Gastroesophageal sphincter (tissue), 4 donors: ENCODE measurements around the gene FBXO39. TPM values are rescaled to one million over a fixed set of nuclear protein-coding genes. Genes with fewer than 3 reads are reported as not detected.

Experiments used
- ATAC-seq: fragments of 150-250 bp; one replicate; pipeline ENCODE4 v1.9.1; 2016; ENCODE audit warnings: mild to moderate bottlenecking, moderate library complexity
- H3K27ac ChIP-seq, 4 donors: fragments of 200-600 bp; sonication (generic) in 3 of 4; 1 replicate in 3 of 4; 2 replicates in 1 of 4; pipeline ENCODE4 v1.5.1; 2016 to 2019
- H3K27me3 ChIP-seq: fragments of 200-600 bp; sonication (generic); one replicate; pipeline ENCODE4 v1.5.1; 2019
- H3K36me3 ChIP-seq, 2 donors: fragments of 200-600 bp; sonication (generic); one replicate each; pipeline ENCODE4 v1.5.1; 2019; ENCODE audit warnings: control low read depth in 1 of 2
- H3K4me1 ChIP-seq, 3 donors: fragments of 200-600 bp; sonication (generic); 1 replicate in 2 of 3; 2 replicates in 1 of 3; pipeline ENCODE4 v1.5.1; 2016 to 2019; ENCODE audit warnings: control low read depth in 2 of 3
- H3K4me3 ChIP-seq, 2 donors: fragments of 200-600 bp; sonication (generic); one replicate each; pipeline ENCODE4 v1.5.1; 2019; ENCODE audit warnings: mild to moderate bottlenecking in 1 of 2, moderate library complexity in 1 of 2
- H3K9me3 ChIP-seq, 3 donors: fragments of 200-600 bp; sonication (generic); one replicate each; pipeline ENCODE4 v1.5.1; 2017 to 2019; ENCODE audit warnings: control low read depth in 2 of 3
- CTCF ChIP-seq, 4 experiments: fragments of 200-600 bp in 2 of 4; fragments of 450-650 bp in 2 of 4; sonication (generic) in 1 of 4; IDR thresholded peaks; one replicate each; pipeline ENCODE4 v1.5.1; 2017 to 2019; ENCODE audit warnings: antibody characterized with exemption in 4 of 4, mild to moderate bottlenecking in 2 of 4, moderate library complexity in 2 of 4
- EP300 ChIP-seq: sonication (generic); formaldehyde crosslinking; IDR thresholded peaks from one replicate; pipeline ENCODE4 v1.6.1; 2017; ENCODE audit warnings: antibody characterized with exemption, mild to moderate bottlenecking
- POLR2A ChIP-seq, 2 donors: fragments of 450-650 bp; IDR thresholded peaks; one replicate each; pipeline ENCODE4 v1.6.1; 2017; ENCODE audit warnings: antibody characterized with exemption in 2 of 2, mild to moderate bottlenecking in 2 of 2, moderate library complexity in 1 of 2
- POLR2AphosphoS5 ChIP-seq: sonication (generic); formaldehyde crosslinking; IDR thresholded peaks from one replicate; pipeline ENCODE4 v1.6.1; 2017; ENCODE audit warnings: antibody characterized with exemption
- WGBS, 2 donors: methylation state at CpG; one replicate each; pipeline ENCODE4 v1.1.5; 2018; ENCODE audit warnings: low coverage in 1 of 2; 5-methylcytosine and 5-hydroxymethylcytosine counted together
- total RNA-seq, 4 donors: library from RNA; depleted of rRNA; stranded (reverse); fragments of >200 nt; gene quantifications; one replicate each; pipeline ENCODE4 v1.1.0, GENCODE V29; 2016

FBXO39 gene
- total RNA-seq, 4 donors from 2014 or later, result 2.3 TPM; not detected in 3

- Histone ChIP-seq H3K4me1 (no peaks in the 10 kb centered on the region), H3K27me3 (peaks cover 37% of the 10 kb centered on the region), H3K4me3 (no peak overlapping the region), H3K36me3 (no peaks in the 10 kb centered on the region), H3K27ac (no peak overlapping the region), H3K9me3 (no peaks in the 10 kb centered on the region)
- WGBS, 2 donors, result 65% methylated on average over 2 of the region's 2 CpGs; no CpG with 5 or more reads in 1 of the 2 donors
- no peak for ATAC-seq
- TF ChIP-seq POLR2AphosphoS5, result no peak
- TF ChIP-seq CTCF (IDR thresholded peaks at IDR 0.05), result no peak
- no peak for TF ChIP-seq EP300
- no peak for TF ChIP-seq POLR2A (IDR thresholded peaks at IDR 0.05)
Observed at GRCh38 chr17:6796887-6797490, 21.0 kb downstream of the FBXO39 start.

GRCh38 chr17:6797718-6798351 is 21.8 kb downstream of the FBXO39 start:
- Histone ChIP-seq H3K27ac (no peak overlapping the region), H3K4me1 (no peaks in the 10 kb centered on the region), H3K4me3 (no peak overlapping the region), H3K9me3 (no peaks in the 10 kb centered on the region), H3K36me3 (no peaks in the 10 kb centered on the region), H3K27me3 (peaks cover 29% of the 10 kb centered on the region)
- no peak for ATAC-seq
- no peak for TF ChIP-seq CTCF (IDR thresholded peaks at IDR 0.05)
- 62 to 76% methylated on average over 5 to 8 of the region's 8 CpGs for WGBS, 2 donors

- peaks cover 19% of the 10 kb centered on the region for H3K27me3 ChIP-seq
- no peaks in the 10 kb centered on the region for H3K36me3 ChIP-seq
- no peaks in the 10 kb centered on the region for H3K4me1 ChIP-seq
- no peak overlapping the region for H3K27ac ChIP-seq
- no peak overlapping the region for H3K4me3 ChIP-seq
- no peak for ATAC-seq
- H3K9me3 ChIP-seq, result no peaks in the 10 kb centered on the region
- TF ChIP-seq CTCF (IDR thresholded peaks at IDR 0.05), result no peak
- no peak for TF ChIP-seq EP300
- WGBS, 2 donors, result 56% methylated on average over 4 of the region's 6 CpGs
Observed at GRCh38 chr17:6799738-6800137, 23.7 kb downstream of the FBXO39 start.

- 70 to 76% methylated on average over 3 to 5 of the region's 13 CpGs for WGBS, 2 donors
- Histone ChIP-seq H3K9me3 (no peaks in the 10 kb centered on the region), H3K4me1 (no peaks in the 10 kb centered on the region), H3K27me3 (peaks cover 19% of the 10 kb centered on the region), H3K27ac (no peak overlapping the region), H3K36me3 (no peaks in the 10 kb centered on the region), H3K4me3 (no peak overlapping the region)
- no peak for TF ChIP-seq POLR2AphosphoS5
- no peak for TF ChIP-seq EP300
- no peak for TF ChIP-seq POLR2A (IDR thresholded peaks at IDR 0.05)
- no peak for TF ChIP-seq CTCF (IDR thresholded peaks at IDR 0.05)
- ATAC-seq, result no peak
Observed at GRCh38 chr17:6800422-6801027, 24.5 kb downstream of the FBXO39 start.

- Histone ChIP-seq H3K4me1 (no peaks in the 10 kb centered on the region), H3K9me3 (peaks cover 0 to 21% (median 0%) of the 10 kb centered on the region in 3 donors), H3K27me3 (peaks cover 49% of the 10 kb centered on the region), H3K27ac (no peak overlapping the region), H3K36me3 (no peaks in the 10 kb centered on the region), H3K4me3 (no peak overlapping the region)
- no peak for ATAC-seq
- 85 to 91% methylated on average over 8 to 9 of the region's 9 CpGs for WGBS, 2 donors
- TF ChIP-seq EP300 (no peak), POLR2AphosphoS5 (no peak), CTCF (IDR thresholded peaks at IDR 0.05) (no peak), POLR2A (IDR thresholded peaks at IDR 0.05) (no peak)
Observed at GRCh38 chr17:6811510-6811909, 35.5 kb downstream of the FBXO39 start.
